Gastrocnemius medialis (tissue), 4 donors: Measurements from ENCODE around the gene LRRC18.

Experiments
- CTCF ChIP-seq, 5 experiments: fragments of 450-650 bp in 3 of 5; fragments of 200-600 bp in 2 of 5; sonication (generic) in 2 of 5; IDR thresholded peaks in 4 of 5; conservative IDR thresholded peaks in 1 of 5; 1 replicate in 4 of 5; 2 replicates in 1 of 5; pipeline ENCODE4 v1.5.1; 2016 to 2019; ENCODE audit warnings: antibody characterized with exemption in 5 of 5, mild to moderate bottlenecking in 3 of 5, moderate library complexity in 3 of 5
- POLR2A ChIP-seq, 2 donors: fragments of 450-650 bp; IDR thresholded peaks; one replicate each; pipeline ENCODE4 v1.6.1; 2017; ENCODE audit warnings: antibody characterized with exemption in 2 of 2, mild to moderate bottlenecking in 2 of 2, moderate library complexity in 2 of 2

GRCh38 chr10:48976196-48976595 is 36.6 kb upstream of the LRRC18 start:
- TF ChIP-seq CTCF (IDR thresholded peaks at IDR 0.05 in 4 of 5, conservative IDR thresholded peaks at IDR 0.05 in 1 of 5) (peak in 1 of 5 experiments; percentile 35), POLR2A (IDR thresholded peaks at IDR 0.05) (no peak)
